CD4-positive, alpha-beta T cell treated with Interleukin-6 at 100 ng/mL for 8 hours (primary cell): ENCODE data around the gene PHC3.

Experiments
- DNase-seq: peaks from one replicate; pipeline ENCODE4 v3.0.0-alpha.2; 2020; ENCODE audit warnings: mixed read lengths, low spot score

PHC3 gene

DNA sequence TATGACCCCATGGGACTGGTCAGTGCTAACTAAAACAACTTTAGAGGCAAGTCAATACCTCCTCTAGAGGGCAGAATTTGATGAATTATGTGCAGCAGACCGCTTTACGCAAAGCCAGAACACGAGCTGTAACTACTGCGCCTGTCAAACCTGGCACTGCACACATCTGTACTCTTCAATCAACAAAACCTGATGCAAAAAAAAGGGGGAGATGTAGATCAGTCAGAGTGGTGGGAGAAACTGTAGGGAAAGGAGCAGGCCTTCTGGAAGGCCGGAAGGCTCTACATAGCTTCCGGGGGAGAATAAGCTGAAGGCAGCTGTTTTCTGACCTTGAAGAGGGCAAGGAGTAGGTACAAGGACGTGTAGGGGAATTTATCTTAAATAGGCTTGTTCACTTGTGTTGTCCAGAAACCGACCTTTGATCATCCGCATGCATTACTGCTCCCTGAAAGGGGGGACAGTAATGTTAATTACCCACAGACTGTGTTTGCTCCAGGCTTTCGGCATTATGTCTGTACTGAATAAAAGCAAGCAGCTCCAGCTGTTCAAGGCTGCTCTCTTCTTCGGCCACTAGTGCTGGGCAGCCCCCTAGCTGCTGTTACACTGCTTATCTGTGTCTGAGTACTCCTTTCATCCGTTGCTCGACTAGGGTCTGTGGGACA is 102.8 kb downstream of the PHC3 start:
- DNase-seq = no peak

GRCh38 chr3:170077361-170077760 is 104.2 kb downstream of the PHC3 start:
- no peak for DNase-seq

DNA sequence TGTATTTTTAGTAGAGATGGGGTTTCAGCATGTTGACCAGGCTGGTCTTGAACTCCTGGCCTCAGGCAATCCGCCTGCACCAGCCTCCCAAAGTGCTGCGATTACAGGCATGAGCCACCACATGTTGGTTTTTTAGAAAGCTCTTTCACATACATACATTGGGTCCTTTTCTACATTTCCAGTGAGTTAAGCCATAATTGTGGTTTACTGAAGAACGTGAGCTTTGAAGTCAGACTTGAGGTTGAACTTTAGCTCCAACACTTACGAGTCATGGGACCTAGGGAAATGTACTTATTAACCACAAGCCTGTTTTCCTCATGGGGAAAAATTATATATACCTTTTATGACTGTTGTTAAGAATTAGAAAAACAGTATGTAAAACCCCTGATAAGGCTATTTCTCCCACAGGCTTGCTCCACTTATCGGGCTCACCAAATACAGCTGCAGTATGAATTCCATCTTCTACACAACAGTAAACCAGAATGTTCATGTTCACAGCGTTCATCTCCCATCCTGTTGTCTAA is 104.8 kb downstream of the PHC3 start:
- DNase-seq = no peak

DNA sequence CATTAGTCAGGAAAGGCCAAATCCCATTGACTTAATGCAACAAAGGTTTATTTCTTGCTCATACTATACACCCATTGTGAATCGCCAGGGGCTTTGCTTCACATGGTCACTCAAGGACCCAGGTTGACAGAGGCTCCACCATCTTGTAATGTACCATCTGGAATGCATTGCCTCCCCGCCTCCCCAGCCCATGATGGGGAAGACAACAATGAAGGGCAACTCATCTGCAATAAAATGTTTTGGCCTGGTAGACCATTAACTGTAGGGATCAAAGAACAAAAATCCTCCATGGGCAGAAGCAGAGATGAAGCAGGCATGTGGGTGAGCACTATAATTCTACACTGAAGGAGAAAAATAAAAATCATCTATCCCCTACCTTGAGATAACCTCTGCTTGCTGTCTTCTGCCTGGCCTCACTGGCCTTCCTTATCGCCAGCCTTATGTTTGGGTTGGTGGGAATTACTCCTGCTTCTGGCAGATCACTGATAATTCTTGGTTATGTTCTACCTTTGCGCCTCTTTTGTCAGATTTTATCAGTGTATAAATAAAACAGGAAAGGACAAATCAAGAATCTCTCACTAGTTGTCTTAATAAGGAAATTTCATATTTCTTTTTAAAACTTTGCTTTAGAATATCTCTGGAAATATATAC is 106.0 kb downstream of the PHC3 start:
- DNase-seq = no peak

DNA sequence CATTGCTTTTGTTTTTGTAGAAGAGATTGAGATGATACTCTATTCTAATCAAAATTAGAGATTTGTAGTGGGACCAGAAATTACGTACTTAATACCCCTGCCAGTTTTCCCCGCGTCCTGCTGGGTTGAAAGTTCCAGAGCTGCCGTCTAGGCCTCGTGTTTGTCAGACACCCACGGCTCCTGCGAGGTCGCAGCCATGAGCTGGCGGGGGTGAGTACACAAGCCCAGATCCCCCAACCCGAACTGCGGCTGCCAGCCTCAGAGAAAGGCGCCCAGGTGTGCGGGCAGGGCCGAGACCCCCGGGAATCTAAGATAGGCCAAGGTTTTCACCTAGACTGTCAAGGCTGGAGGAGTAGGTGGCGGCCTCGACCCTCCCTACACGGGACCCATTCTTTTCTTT is 117.4 kb downstream of the PHC3 start:
- DNase-seq = no peak

DNA sequence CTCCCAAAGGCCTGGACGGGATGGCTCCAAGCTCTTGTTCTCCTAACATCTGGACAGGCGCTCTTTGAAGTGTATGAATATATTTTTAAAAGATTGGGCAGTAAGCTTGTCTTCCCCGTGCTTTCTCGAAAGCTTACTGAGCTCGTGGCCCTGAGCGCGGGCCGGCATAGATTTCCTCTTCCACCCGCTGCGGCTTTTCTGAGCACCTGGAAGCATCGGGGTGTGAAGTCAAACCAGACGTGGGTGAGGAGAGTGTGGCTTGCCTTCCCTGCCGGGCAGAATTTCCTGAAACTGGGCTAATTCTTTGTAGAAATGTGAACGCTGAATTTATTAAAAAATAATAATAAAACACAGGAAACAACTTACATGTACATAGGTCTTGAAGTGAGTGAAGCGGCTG is 117.8 kb downstream of the PHC3 start:
- no peak for DNase-seq

- DNase-seq = no peak
Observed at GRCh38 chr3:170062769-170063168, 118.8 kb downstream of the PHC3 start.

GRCh38 chr3:170062068-170062467 is 119.5 kb downstream of the PHC3 start:
- no peak for DNase-seq

GRCh38 chr3:170059447-170059846 is 122.1 kb downstream of the PHC3 start:
- DNase-seq = no peak

- no peak for DNase-seq
Observed at GRCh38 chr3:170058127-170058526, 123.4 kb downstream of the PHC3 start.

DNA sequence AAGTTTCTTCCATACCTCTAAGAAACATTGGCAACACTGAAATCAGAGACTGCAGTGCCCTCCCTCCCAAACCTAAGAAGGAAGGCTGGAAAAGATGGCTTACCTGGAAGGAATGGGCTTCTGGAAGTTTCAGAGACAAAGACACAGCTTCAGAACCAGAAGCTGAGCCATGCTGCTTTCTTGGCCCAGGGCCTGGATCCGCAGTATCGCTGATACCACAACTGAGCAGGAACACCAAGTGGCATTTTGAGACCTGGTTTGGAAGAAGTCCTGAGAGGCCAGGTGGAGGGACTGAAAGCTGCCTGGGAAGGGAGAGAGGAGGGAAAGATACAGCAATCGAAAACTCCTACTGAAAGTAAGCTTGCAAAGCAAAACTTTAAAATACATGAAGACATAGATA is 124.0 kb downstream of the PHC3 start:
- DNase-seq = no peak

DNA sequence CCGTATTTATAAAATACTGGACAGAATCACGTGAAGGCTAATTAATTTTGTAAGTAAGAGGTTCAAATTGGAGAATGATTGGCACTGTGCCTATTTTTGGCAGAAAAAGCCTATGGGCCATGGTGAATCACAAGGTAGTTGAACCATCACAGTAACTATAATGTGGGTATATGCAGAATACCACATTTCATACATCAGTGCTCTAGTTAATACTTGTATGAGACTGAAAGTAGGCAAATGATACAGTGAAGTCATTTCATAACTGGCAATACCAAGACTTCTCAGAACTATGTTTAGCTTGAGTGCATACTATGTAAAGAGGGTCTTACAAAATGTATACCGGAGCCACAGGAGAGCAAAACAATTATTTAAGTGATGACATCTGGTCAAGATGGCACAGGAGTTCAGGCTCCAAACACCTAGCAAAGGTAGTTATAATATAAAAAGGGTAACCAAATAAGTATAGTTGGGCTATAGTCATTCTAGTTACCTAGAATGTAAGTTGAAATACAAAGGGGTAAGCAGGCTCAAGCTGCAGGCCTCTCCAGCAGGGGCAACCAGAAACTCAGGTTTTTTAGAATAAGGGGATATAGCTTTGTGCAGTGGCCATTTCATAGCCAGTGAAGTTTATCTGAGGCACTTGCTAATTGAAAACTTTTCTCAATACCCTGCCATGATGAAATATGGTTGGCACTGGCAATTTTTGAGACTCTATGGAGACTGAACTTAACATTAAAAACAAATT is 124.7 kb downstream of the PHC3 start:
- DNase-seq = no peak

- DNase-seq = no peak
Observed at GRCh38 chr3:170055209-170055608, 126.3 kb downstream of the PHC3 start.

DNA sequence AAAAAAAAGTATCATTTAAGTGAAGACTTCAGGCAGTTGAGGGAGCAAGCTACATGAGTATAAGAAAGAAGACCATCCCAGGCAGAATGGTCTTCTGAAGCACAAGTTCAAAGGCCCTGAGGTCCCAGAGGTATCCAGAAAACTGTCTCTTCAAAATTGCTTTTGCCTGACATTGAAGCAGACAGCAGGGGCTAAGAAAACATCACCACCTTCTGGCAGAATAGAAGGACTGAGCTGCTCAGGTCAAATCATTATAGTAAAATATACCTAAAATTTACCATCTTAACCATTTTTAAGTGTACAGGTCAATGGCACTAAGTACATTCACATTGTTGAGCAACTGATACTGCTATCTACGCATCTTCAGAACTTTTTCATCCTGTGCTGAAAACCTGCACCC is 127.3 kb downstream of the PHC3 start:
- DNase-seq = no peak

DNA sequence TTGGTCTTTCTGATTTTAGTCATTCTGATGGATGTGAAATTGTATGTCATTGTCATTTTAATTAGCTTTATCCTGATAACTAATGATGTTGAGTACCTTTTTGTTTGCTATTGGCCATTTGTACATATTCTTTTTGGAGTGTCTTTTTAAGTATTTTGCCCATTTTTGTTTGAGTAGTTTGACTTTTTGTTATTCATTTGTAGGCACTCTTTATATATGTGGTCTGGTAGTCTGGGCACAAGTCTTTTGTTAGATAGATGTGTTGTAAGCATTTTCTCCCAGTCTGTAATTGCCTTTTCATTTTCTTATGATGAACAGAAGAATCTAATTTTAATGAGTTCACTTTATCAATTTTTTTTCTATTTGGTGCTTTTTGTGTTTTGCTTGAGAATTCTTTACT is 129.1 kb downstream of the PHC3 start:
- DNase-seq = no peak

GRCh38 chr3:170050753-170051152 is 130.8 kb downstream of the PHC3 start:
- DNase-seq = no peak

DNA sequence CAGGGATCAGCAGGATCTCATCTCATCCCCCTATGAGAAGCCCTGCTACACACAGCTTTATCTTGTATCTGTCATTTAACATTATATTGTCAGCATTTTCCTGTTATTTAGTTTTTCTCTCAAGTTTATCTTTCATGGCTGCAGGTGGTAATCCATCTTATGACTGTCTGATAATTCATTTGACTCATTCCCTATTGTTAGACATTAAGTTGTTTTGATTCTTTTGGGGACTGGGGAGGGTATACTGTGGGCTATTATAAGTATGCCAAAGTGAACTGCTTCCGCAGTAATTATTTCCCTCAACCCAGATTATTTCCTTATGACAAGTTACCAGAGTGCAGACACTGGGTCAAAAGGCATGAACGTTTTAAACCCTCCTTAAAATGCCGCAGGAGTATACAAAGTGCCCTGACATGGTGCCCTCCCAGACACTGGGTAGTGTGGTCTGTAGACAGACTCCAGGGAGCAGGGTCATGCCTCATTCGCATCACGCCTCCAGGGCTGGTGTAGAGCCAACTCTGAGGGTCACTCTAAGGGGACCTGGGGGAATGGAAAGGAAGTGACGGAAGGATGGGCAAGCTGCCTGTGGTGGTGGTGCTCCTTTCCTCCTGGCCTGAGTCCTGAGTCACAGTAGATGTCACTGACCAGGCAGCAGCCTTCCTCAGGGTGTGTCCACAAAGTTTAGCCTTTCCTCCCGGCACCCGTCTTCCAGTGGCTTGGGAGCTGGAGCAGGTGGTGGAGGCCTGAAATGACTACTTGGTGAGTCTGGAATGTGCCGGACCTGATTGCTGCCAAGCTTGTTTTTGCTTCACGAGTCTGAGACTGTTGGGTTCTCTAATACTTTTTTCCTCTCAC is 132.2 kb downstream of the PHC3 start:
- no peak for DNase-seq

DNA sequence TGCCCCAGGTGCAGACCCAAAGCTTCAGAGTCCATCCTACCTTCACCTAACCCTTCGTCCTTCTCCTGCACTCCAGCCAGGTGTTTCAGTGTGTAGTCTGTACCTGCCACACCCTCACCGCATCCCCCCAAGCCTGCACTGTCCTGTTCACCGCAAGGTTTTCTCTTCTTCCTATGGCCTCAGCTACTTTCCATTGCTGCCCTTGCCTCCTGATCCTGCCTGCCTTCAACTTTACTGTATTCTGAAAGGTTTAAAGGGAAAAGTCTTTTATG is 134.5 kb downstream of the PHC3 start:
- DNase-seq = no peak

- DNase-seq = no peak
Observed at GRCh38 chr3:170046269-170047132, 135.0 kb downstream of the PHC3 start.

- DNase-seq = no peak
Observed at GRCh38 chr3:170044795-170045244, 136.7 kb downstream of the PHC3 start.

- DNase-seq = no peak
Observed at GRCh38 chr3:170044271-170044670, 137.3 kb downstream of the PHC3 start.
